ENCODE data around the gene SPATS2.

- TF ChIP-seq, protein P1, sequence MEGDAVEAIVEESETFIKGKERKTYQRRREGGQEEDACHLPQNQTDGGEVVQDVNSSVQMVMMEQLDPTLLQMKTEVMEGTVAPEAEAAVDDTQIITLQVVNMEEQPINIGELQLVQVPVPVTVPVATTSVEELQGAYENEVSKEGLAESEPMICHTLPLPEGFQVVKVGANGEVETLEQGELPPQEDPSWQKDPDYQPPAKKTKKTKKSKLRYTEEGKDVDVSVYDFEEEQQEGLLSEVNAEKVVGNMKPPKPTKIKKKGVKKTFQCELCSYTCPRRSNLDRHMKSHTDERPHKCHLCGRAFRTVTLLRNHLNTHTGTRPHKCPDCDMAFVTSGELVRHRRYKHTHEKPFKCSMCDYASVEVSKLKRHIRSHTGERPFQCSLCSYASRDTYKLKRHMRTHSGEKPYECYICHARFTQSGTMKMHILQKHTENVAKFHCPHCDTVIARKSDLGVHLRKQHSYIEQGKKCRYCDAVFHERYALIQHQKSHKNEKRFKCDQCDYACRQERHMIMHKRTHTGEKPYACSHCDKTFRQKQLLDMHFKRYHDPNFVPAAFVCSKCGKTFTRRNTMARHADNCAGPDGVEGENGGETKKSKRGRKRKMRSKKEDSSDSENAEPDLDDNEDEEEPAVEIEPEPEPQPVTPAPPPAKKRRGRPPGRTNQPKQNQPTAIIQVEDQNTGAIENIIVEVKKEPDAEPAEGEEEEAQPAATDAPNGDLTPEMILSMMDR (IDR thresholded peaks at IDR 0.05): no peak
- no peak for TF ChIP-seq POLR2AphosphoS5 (IDR thresholded peaks at IDR 0.05)
- no peak for TF ChIP-seq POLR2A (IDR thresholded peaks at IDR 0.05)
These were observed 138.4 kb downstream of the SPATS2 start for GRCh38 chr12:49505672-49506071.

All from sigmoid colon (tissue), 4 donors.